Keratinocyte (primary cell): ENCODE measurements around the gene SLC27A2.

ENCODE experiments used
- CTCF ChIP-seq, 3 experiments: IDR thresholded peaks in 1 of 3; conservative IDR thresholded peaks in 1 of 3; optimal IDR thresholded peaks in 1 of 3; 2 replicates in 2 of 3; 3 replicates in 1 of 3; pipeline versions ENCODE3 to v1.5.1; 2011; ENCODE audit warnings: low read length in 3 of 3, mild to moderate bottlenecking in 3 of 3, moderate library complexity in 2 of 3, control low read depth in 1 of 3, inconsistent platforms in 1 of 3; ENCODE audit not compliant: insufficient read depth in 2 of 3; ENCODE audit errors: extremely low read depth in 1 of 3
- EZH2 ChIP-seq: IDR thresholded peaks from one replicate; pipeline ENCODE4 v1.6.1; 2012; ENCODE audit warnings: inconsistent platforms, mild to moderate bottlenecking, low read length, moderate library complexity

GRCh38 chr15:50162969-50163718 lies 18.9 kb upstream of the SLC27A2 start:
- TF ChIP-seq CTCF (optimal IDR thresholded peaks at IDR 0.05 in 1 of 3, IDR thresholded peaks at IDR 0.05 in 1 of 3, conservative IDR thresholded peaks at IDR 0.05 in 1 of 3; ENCODE audit: extremely low read depth in 1 of 3, insufficient read depth in 2 of 3, low read length in 3 of 3) = no peak
- no peak for TF ChIP-seq EZH2
